ENCODE results near the gene RICTOR. TPM values are rescaled to one million over a fixed set of nuclear protein-coding genes. Genes with fewer than 3 reads are reported as not detected.
A peak's percentile ranks its signal among the peaks of the same experiment; 100 is the strongest.

The RICTOR gene
- total and polyA plus RNA-seq, 10 donors: 6.3 to 70.9 (median 58.5) TPM

GRCh38 chr5:38935437-38935836 lies 138.8 kb downstream of the RICTOR start:
- no peaks in the 10 kb centered on the region for H3K27me3 ChIP-seq (replicated peaks in 1 of 7)
- no peak overlapping the region for H3K4me3 ChIP-seq
- no peaks in the 10 kb centered on the region for H3K4me1 ChIP-seq
- H3K9me3 ChIP-seq: no peaks in the 10 kb centered on the region
- peaks cover 0 to 82% (median 21%) of the 10 kb centered on the region in 6 donors for H3K36me3 ChIP-seq
- H3K27ac ChIP-seq: no peak overlapping the region
- DNase-seq: no peak
- intact Hi-C loops (cut with DNase I; ENCODE audit: low total_unique reads): no loop called here
- TF ChIP-seq POLR2AphosphoS5 (IDR thresholded peaks at IDR 0.05) (no peak), POLR2A (IDR thresholded peaks at IDR 0.05) (no peak)
- TF ChIP-seq, protein P1, sequence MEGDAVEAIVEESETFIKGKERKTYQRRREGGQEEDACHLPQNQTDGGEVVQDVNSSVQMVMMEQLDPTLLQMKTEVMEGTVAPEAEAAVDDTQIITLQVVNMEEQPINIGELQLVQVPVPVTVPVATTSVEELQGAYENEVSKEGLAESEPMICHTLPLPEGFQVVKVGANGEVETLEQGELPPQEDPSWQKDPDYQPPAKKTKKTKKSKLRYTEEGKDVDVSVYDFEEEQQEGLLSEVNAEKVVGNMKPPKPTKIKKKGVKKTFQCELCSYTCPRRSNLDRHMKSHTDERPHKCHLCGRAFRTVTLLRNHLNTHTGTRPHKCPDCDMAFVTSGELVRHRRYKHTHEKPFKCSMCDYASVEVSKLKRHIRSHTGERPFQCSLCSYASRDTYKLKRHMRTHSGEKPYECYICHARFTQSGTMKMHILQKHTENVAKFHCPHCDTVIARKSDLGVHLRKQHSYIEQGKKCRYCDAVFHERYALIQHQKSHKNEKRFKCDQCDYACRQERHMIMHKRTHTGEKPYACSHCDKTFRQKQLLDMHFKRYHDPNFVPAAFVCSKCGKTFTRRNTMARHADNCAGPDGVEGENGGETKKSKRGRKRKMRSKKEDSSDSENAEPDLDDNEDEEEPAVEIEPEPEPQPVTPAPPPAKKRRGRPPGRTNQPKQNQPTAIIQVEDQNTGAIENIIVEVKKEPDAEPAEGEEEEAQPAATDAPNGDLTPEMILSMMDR (IDR thresholded peaks at IDR 0.05 in 8 of 11, conservative IDR thresholded peaks at IDR 0.05 in 3 of 11): no peak
- 35 to 98% (median 48%) methylated on average over 1 of the region's 1 CpG for WGBS, 5 donors

DNA sequence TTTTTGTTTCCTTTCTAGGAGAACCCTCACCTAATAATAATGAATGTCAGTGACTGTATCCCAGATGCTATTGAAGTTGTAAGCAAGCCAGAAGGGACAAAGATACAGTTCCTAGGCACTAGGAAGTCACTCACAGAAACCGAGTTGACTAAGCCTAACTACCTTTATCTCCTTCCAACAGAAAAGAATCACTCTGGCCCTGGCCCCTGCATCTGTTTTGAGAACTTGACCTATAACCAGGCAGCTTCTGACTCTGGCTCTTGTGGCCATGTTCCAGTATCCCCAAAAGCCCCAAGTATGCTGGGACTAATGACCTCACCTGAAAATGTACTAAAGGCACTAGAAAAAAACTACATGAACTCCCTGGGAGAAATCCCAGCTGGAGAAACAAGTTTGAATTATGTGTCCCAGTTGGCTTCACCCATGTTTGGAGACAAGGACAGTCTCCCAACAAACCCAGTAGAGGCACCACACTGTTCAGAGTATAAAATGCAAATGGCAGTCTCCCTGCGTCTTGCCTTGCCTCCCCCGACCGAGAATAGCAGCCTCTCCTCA lies 141.3 kb downstream of the RICTOR start:
- H3K9me3 ChIP-seq: no peaks in the 10 kb centered on the region
- H3K36me3 ChIP-seq: peaks cover 0 to 70% (median 22%) of the 10 kb centered on the region in 6 donors
- no peak overlapping the region for H3K27ac ChIP-seq
- no peak overlapping the region for H3K4me3 ChIP-seq
- intact Hi-C loops (cut with DNase I; ENCODE audit: low total_unique reads): no loop called here
- no peak for DNase-seq
- TF ChIP-seq POLR2AphosphoS5 (IDR thresholded peaks at IDR 0.05) (no peak), POLR2A (IDR thresholded peaks at IDR 0.05) (no peak)
- TF ChIP-seq, protein P1 (IDR thresholded peaks at IDR 0.05 in 8 of 11, conservative IDR thresholded peaks at IDR 0.05 in 3 of 11): no peak
- no peaks in the 10 kb centered on the region for H3K4me1 ChIP-seq
- WGBS, 5 donors: 84 to 94% (median 87%) methylated on average over 4 of the region's 4 CpGs
- no peaks in the 10 kb centered on the region for H3K27me3 ChIP-seq (replicated peaks in 1 of 7)

DNA sequence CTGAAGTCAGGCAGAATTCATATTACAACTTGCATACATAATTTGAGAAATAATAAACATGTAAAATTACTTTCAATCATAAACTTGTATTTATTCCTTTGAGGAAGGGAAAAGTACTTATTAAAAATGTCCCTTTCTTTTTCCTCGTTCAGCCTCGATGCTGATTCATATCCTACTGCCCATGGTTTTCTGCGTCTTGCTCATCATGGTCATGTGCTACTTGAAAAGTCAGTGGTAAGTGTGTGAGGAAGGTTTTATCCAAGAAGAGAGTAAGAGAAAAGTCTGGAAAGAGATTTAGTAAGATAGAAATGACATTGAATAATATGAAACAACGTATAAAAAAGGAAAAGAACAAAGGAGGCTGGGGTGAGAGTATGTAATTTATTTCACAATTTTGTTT lies 142.5 kb downstream of the RICTOR start:
- WGBS, 5 donors: 54 to 75% (median 65%) methylated on average over 4 of the region's 4 CpGs
- H3K27ac ChIP-seq: no peak overlapping the region
- peaks cover 0 to 70% (median 17%) of the 10 kb centered on the region in 6 donors for H3K36me3 ChIP-seq
- peaks cover 0 to 8% (median 0%) of the 10 kb centered on the region in 7 donors for H3K27me3 ChIP-seq (replicated peaks in 1 of 7)
- no peak overlapping the region for H3K4me3 ChIP-seq
- no peak for TF ChIP-seq POLR2AphosphoS5 (IDR thresholded peaks at IDR 0.05)
- TF ChIP-seq POLR2A (IDR thresholded peaks at IDR 0.05): no peak
- TF ChIP-seq, protein P1 (IDR thresholded peaks at IDR 0.05 in 8 of 11, conservative IDR thresholded peaks at IDR 0.05 in 3 of 11): no peak
- no peaks in the 10 kb centered on the region for H3K9me3 ChIP-seq
- intact Hi-C loops (cut with DNase I; ENCODE audit: low total_unique reads): no loop called here
- H3K4me1 ChIP-seq: no peaks in the 10 kb centered on the region
- no peak for DNase-seq

DNA sequence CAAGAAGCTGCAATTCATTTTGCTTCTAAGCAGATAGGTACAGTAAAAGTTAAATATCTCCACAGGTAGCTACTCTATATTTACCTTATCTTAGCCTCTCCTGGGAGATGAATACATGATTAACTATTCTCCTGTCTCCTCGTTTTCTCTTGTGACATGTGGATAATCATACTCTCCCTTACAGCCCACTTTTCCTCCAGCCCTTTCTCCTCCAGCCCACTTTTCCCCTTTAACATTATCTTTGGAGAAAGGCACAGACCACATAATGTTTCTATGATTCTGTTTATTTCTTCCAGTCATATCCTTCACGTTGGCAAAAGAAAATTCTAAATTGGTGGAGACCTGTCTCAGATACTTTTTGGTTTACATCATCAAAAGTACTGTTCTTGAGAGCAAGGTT lies 144.4 kb downstream of the RICTOR start:
- WGBS, 5 donors: 65 to 72% (median 70%) methylated on average over 2 of the region's 2 CpGs
- Histone ChIP-seq H3K9me3 (no peaks in the 10 kb centered on the region), H3K4me3 (no peak overlapping the region), H3K4me1 (no peaks in the 10 kb centered on the region), H3K27me3 (replicated peaks in 1 of 7) (peaks cover 0 to 8% (median 0%) of the 10 kb centered on the region in 7 donors), H3K27ac (peak overlapping the region in 1 of 8 donors; percentile 2), H3K36me3 (peaks cover 0 to 71% (median 21%) of the 10 kb centered on the region in 6 donors)
- no peak for DNase-seq
- no peak for TF ChIP-seq POLR2A (IDR thresholded peaks at IDR 0.05)
- no peak for TF ChIP-seq POLR2AphosphoS5 (IDR thresholded peaks at IDR 0.05)
- intact Hi-C loops (cut with DNase I; ENCODE audit: low total_unique reads): loop anchor here (10.0 kb wide), 1 partner anchor 495 kb away; no protein-coding TSS in a partner anchor

Measured in spleen (tissue), 11 donors.